GM18505 (cell line): Measurements from ENCODE around the gene FOXO3B.
"Not testable (repeated sequence)": the region's sequence is repeated elsewhere in the genome, so short reads cannot be mapped to it uniquely, and the experiment has no call there.

ENCODE experiments used
- ATAC-seq: cut with Tn5 transposase; IDR thresholded peaks from one replicate; pipeline ENCODE4 v1.9.1; 2021; ENCODE audit not compliant: unreplicated experiment
- POLR2A ChIP-seq: IDR thresholded peaks from 4 replicates; pipeline ENCODE4 v1.6.1; 2011; ENCODE audit warnings: borderline replicate concordance; ENCODE audit not compliant: insufficient read depth, insufficient read length; ENCODE audit errors: extremely low read depth

Gene FOXO3B

DNA sequence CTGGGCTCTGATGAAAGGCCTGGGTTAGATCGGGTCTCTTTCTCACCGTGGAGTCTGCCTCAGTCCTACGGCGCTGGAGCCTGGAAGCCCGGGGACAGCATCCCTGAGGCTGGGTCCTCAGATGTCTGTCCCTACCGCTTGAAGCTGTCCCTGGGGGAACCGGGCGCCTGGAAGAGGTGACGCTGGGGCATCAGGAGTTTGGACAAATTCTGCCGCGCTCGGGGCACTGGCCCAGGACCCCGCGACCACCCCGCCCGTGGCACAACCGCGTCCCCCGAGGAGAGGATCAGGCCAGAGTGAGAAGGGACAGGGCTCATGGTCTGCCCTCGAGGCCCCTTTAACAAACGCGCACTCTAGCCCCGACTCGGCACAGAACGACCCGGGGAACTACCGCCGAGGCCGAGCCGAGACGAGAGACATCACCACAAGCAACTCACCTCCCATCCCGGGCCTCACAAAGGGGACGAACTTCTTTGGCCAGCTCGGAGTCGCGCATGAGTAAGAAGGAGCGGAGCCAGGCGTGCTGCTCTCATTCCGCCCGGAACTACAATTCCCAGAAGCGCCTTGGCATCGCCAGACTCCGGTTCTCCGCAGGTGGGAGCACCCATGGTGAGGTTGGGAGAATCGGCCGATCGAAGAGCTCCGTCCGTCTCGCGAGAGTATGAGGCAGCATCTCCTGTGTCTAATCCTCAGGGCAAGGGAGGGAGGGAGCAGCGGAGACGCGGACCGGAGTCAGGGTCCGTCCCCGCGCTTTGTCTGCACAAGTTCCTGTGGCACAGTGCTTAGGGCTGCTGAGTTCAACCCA, at the start of gene FOXO3B:
FOXO3B (minus strand) TSS at position 548 of the 805 bp plus-strand sequence. CDS start 663 bp downstream, outside the sequence.
- TF ChIP-seq POLR2A, result peak; percentile 53
- peak; percentile 94 for ATAC-seq

DNA sequence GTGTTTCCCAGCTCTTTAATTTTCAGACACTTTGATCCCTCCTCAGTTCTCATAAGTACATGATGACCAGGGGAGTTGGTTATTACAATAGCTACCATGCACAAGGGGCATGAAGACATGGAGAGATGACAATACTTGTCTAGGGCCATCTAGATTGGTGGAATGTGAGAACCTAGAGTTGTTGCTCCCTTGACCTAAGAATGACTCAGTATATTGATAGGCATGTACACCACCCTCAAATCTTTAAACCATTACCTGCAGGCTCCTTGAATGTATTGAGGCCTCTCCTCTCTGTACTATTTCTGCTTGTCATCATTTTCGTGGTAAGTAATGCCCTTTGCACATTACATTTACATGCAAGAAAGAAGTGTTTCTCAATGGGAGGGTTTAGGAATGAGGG, 41.4 kb upstream of the FOXO3B start:
- not testable (repeated sequence) for ATAC-seq

GRCh38 chr17:18722612-18723011, 40.5 kb upstream of the FOXO3B start:
- ATAC-seq, result not testable (repeated sequence)

DNA sequence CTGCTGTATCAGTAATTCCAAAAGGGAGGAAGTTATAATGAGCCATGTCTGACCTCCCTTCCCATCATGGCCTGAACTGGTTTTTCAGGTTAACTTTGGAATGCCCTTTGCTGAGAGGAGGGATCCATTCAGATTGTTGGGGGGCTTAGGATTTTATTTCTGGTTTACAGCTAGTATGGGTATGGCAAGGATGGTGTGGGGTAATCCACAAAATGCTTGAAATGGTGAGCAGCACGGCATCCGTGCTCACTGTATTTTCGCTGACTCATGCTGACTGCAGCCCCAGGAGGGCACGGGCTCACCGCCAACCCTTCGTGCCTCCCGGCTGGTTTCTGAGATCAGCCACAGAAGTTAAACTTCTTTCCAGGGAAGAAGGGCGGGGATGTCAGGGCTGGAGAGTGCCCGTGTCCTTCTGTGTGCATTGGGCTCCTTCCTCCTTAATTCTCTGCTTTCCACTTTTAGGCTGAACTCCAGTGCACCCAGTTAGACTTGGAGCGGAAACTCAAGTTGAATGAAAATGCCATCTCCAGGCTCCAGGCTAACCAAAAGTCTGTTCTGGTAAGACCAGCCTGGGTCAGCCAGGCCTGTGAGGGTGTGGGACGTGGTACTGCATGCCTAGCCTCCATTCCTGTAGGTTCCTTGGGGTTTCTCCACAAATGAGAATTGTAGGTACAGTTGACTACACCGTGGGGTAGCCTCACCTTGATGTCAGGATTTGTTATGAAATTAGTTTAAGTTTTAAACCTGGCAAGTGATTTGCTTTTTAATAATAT, 39.8 kb upstream of the FOXO3B start:
- ATAC-seq, result not testable (repeated sequence)

- ATAC-seq, result not testable (repeated sequence)
Measured at GRCh38 chr17:18719428-18720110, 37.5 kb upstream of the FOXO3B start.

DNA sequence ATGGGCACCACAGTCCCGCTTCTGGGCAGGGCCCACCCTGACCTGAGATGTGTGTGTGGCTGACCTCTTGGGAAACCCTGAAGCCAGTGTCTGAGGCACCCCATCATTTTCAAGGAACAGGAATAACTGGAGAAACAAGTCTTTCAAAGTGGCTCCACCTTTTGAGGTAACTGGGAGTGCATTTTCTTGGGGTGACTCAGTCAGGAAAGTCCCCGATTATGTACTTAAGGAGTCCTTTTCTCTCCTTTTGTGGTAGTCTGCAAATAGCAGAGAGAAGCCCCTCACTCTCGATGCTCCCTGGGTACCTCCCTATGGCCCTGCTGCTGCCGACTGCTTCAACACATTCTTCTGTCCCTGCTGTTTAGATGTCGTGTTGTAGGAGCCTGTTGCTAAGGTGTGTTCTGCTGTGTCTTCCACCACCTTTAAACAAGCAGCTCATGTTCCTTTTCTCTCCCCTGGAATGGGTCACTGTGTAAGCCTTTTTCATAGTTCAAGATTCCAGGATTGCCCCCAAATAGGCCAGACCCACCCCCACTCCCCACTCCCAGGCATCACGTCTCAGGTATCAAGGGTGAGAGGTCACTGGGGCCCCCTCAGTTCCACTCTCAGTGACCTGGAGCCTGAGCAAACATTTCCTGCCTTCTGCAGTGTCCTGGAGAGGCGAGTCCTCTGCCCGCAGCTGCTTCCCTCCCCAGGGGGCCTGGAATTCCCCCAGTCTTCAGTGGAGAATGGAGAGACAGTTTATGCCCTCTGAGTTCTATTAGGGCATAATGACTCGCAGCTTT, 36.7 kb upstream of the FOXO3B start:
- not testable (repeated sequence) for ATAC-seq

DNA sequence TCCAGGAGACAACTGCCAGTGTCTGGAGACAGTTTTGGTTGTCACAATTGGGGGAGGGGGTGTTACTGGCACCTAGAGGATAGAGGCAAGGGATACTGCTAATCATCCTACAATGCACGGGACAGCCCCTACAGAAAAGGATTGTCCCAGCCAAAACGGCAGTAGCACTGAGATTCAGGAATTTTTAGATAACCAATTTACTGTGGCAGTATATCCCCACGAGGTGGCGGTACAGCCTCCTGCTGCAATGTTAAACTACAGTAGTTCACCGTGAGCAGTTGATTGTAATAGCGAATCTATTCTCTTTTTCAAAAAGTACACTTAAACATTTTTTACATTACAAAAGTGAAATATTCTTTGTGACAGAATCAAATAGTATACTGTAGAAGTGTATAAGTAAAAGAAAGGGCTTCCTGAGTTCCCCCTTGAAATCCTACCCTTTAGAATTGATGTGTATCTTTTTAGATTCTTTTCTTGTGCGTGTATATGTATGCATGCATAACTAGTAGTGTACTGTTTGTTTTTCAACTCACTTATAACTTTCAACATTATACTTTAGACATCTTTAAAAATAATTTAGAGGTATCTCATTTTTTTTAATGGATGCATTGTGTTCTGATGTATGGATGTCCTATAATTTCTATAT, 30.4 kb upstream of the FOXO3B start:
- ATAC-seq, result not testable (repeated sequence)

DNA sequence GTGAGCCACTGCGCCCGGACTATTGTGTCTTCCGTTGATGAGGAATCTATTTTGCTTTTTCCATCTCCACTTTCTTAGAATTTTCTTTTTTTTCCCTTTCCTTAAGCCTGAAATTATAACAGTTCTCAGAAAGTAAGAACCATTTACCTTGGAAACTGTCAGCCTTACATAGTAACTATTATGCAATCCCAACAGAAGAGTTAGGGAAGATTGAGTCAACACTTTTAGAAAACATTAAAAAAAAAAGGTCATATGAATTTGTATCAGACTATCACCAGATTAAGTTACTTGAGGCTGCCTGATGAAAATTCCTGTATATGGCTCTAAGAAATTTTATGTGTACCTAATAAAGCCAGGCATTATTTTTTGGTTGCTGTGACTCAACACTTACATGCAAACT, 26.1 kb upstream of the FOXO3B start:
- not testable (repeated sequence) for ATAC-seq

GRCh38 chr17:18705955-18706354, 23.8 kb upstream of the FOXO3B start:
- not testable (repeated sequence) for ATAC-seq

GRCh38 chr17:18698473-18699103, 16.5 kb upstream of the FOXO3B start:
- not testable (repeated sequence) for ATAC-seq

DNA sequence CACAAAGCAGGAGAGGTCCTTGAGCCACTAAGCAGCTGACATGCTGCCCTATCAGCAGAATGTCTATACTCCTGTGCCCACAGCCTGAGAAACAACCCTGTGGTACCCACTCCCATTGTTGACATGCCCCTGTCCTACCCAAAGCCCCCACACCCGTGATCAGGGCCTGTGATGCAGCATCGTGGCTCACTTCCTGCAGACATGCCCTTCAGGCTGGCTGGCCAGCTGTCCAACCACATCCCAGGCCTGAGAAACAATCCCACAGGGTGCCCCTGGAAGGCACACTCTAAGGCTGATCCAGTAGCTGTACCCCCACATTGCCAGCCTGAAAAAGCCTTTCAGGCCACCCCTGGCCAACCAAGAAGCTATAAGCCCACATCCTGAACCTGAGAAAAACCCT, 13.0 kb upstream of the FOXO3B start:
- not testable (repeated sequence) for ATAC-seq

- not testable (repeated sequence) for ATAC-seq
Measured at GRCh38 chr17:18682668-18683067, 554 bp upstream of the FOXO3B start.

DNA sequence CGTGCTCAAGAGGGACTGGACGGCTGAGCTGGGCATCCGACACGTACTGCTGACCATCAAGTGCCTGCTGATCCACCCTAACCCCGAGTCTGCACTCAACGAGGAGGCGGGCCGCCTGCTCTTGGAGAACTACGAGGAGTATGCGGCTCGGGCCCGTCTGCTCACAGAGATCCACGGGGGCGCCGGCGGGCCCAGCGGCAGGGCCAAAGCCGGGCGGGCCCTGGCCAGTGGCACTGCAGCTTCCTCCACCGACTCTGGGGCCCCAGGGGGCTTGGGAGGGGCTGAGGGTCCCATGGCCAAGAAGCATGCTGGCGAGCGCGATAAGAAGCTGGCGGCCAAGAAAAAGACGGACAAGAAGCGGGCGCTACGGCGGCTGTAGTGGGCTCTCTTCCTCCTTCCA, 4.7 kb downstream of the FOXO3B start:
- ATAC-seq, result not testable (repeated sequence)

GRCh38 chr17:18676928-18677327, 5.2 kb downstream of the FOXO3B start:
- ATAC-seq, result not testable (repeated sequence)

- not testable (repeated sequence) for ATAC-seq
Measured at GRCh38 chr17:18672395-18673227, 9.5 kb downstream of the FOXO3B start.

GRCh38 chr17:18668625-18669024, 13.5 kb downstream of the FOXO3B start:
- ATAC-seq, result not testable (repeated sequence)

DNA sequence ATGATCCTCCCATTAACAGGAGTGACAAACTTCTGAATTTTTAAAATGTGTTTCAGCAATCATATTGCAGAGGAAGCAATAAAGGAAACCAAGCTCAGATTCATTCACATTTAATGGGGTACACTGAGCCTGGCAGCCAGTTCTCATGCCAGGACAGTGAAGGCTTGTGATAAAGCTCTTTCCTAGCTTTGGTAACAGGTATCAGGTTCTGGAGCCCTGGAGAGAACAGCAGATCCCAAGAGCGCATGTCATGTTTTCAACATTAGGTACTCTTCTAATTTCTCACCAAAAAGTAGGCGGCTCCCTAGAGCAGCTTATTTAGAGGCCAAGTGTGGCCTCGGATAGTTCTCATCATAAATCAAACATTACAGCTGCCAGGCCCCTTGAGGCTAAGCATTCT, 14.6 kb downstream of the FOXO3B start:
- ATAC-seq, result not testable (repeated sequence)

DNA sequence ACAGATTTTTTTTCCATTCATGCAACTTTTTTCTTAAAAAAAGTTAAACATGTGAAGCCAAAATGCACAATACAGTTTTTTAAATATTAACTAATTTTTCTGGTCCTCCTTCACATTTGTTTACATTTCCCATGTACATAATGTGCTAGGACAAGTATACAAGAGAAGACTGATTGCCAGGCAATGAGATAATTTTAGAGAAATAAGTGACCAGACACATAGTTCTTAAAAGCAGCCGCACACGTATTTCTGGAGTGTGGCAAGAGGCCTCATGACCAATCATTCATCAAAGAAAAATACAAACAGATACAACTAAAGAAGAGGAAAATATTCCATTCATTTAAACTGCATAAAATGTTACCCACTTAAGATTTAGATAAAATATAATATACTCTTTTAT, 15.8 kb downstream of the FOXO3B start:
- ATAC-seq, result not testable (repeated sequence)
